ENCODE measurements around the gene EVL. TPM values are rescaled to one million over a fixed set of nuclear protein-coding genes. Genes with fewer than 3 reads are reported as not detected.

EVL gene
- 27.0 and 33.9 TPM in 2 replicates for total RNA-seq

GRCh38 chr14:100065111-100065871 lies at the start of gene EVL:
TSS of gene EVL (plus strand) at chr14:100065422. CDS start at chr14:100065501, 79 bp downstream.

GRCh38 chr14:100159094-100159864 lies 94.1 kb downstream of the EVL start, which contains the start of gene DEGS2:
TSS of gene DEGS2 (minus strand) at chr14:100159645. CDS start at chr14:100159587, 58 bp downstream.

Other genes starting within 250 kb of the EVL start
- gene DEGS2, start 94.2 kb downstream of the EVL start, total RNA-seq, result under 0.01 and 1.5 TPM in 2 replicates
- 39.7 and 50.0 TPM in 2 replicates for gene YY1, start 173.7 kb downstream of the EVL start, total RNA-seq
- 16.1 and 39.9 TPM in 2 replicates for gene SLC25A29, start 241.0 kb downstream of the EVL start, total RNA-seq